Measurements from ENCODE around the gene CRYAB.
"Not testable (repeated sequence)": the region's sequence is repeated elsewhere in the genome, so short reads cannot be mapped to it uniquely, and the experiment has no call there.

The CRYAB gene

DNA sequence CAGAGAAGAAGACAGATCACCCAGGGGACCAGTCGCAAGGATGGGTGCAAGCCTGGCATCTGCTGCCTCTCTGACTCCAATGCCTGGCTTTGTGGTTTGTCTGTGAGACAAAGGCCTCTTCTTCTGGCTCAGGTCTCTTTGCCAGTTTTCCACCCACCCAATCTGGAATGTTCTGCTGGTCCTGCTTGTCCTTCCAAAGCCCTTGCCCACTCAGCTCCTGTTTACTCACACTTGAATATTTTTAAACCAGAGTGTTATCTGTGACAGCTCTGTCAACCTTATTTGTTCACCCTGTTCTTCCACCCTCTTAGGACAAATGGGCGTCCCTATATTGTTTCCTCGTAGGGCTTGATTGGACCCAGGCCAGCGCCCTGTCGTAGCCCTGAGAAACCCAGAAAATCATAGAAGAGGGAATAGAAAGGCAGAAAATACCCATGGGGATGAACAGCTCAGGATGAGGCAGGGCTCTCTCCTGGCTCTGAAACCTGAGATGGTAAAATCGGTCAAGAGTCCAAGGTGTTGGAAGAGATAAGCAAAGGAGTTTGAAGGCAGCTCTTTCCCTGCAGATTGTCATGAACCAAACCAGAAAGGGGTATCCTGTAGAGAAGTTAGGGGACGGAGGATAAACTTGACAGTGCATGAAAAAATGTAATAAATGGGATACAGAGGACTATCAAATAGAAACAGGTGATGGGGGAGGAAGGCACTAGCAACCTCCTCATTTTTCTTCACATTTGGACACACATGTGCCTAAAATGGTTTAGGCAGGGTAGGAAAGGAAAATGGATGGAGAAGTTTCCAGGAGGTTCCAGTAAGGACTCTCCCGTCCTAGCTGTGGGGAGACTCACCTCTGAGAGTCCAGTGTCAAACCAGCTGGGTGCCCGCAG, 651 bp downstream of the CRYAB start:
- peak overlapping the region; percentile 2 to 27 for H3K9ac ChIP-seq (ENCODE audit: low read depth in 1 of 2, low read length in 2 of 2)
- H3K4me1 ChIP-seq (ENCODE audit: control insufficient read depth in 1 of 2, insufficient read depth in 2 of 2, low read length in 2 of 2), result peaks cover 8 to 16% of the 10 kb centered on the region in 2 donors
- H3K4me3 ChIP-seq (ENCODE audit: low read depth in 1 of 2, low read length in 2 of 2), result peak overlapping the region; percentile 24 to 44

DNA sequence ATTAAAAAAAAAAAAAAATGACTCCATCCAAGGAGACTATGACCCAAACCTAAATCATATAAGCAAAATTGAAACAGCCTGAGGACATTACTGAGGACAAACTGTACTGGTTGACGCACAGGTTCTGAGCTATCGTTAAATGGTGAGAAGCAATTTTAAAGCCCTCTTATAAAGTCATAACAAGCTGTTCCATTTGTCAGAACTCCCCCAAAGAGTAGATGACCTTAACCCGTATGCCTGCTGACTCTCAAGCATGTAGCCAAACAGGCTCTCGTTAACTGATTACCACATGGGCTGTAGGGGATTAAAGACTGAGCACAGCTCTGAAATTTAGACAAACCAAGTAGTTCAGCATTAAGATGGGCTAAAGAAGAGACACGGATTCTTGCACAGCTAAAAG, 2.2 kb downstream of the CRYAB start:
- Histone ChIP-seq H3K4me3 (ENCODE audit: low read depth in 1 of 2, low read length in 2 of 2) (no peak overlapping the region), H3K4me1 (ENCODE audit: control insufficient read depth in 1 of 2, insufficient read depth in 2 of 2, low read length in 2 of 2) (peaks cover 8 to 16% of the 10 kb centered on the region in 2 donors), H3K27ac (ENCODE audit: low read depth, low read length) (no peak overlapping the region), H3K36me3 (ENCODE audit: control insufficient read depth in 1 of 2, insufficient read depth in 2 of 2, low read length in 2 of 2) (no peaks in the 10 kb centered on the region), H3K9me3 (ENCODE audit: control insufficient read depth in 1 of 2, low read length in 2 of 2) (no peaks in the 10 kb centered on the region), H3K9ac (ENCODE audit: low read depth in 1 of 2, low read length in 2 of 2) (no peak overlapping the region), H3K27me3 (ENCODE audit: control insufficient read depth in 1 of 2, insufficient read depth in 2 of 2, low read length in 2 of 2) (peaks cover 3% of the 10 kb centered on the region in 2 donors)

More for the DNA sequence above, 651 bp downstream of the CRYAB start:
- Histone ChIP-seq H3K9me3 (ENCODE audit: control insufficient read depth in 1 of 2, low read length in 2 of 2) (no peaks in the 10 kb centered on the region), H3K27ac (ENCODE audit: low read depth, low read length) (peak overlapping the region; percentile 65), H3K27me3 (ENCODE audit: control insufficient read depth in 1 of 2, insufficient read depth in 2 of 2, low read length in 2 of 2) (peaks cover 3% of the 10 kb centered on the region in 2 donors), H3K36me3 (ENCODE audit: control insufficient read depth in 1 of 2, insufficient read depth in 2 of 2, low read length in 2 of 2) (no peaks in the 10 kb centered on the region)

DNA sequence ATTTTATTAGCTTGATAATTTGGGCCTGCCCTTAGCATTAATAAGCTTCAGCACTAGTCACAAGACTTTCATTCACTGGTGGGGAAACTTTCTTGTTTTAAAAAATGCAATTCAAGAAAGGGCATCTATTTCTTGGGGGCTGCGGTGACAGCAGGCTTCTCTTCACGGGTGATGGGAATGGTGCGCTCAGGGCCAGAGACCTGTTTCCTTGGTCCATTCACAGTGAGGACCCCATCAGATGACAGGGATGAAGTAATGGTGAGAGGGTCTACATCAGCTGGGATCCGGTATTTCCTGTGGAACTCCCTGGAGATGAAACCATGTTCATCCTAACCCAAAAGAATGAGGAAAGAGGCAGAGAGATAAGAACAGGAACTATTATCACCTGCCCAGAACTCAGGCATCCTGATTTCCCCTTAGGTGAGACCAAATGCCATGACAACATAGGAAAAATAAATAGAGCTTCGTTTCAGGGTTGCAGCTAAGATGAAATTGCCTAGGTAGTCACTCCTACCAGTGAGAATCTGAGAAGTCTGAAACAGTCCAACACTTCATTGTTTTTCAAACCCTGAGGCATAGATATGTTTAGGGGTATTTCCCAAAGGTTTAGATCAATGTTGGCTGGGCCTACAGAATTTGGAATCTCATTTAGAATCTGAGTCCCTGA, 2.8 kb downstream of the CRYAB start:
- no peaks in the 10 kb centered on the region for H3K36me3 ChIP-seq (ENCODE audit: control insufficient read depth in 1 of 2, insufficient read depth in 2 of 2, low read length in 2 of 2)
- no peak overlapping the region for H3K4me3 ChIP-seq (ENCODE audit: low read depth in 1 of 2, low read length in 2 of 2)
- no peak overlapping the region for H3K27ac ChIP-seq (ENCODE audit: low read depth, low read length)
- H3K4me1 ChIP-seq (ENCODE audit: control insufficient read depth in 1 of 2, insufficient read depth in 2 of 2, low read length in 2 of 2), result peaks cover 8 to 16% of the 10 kb centered on the region in 2 donors
- no peaks in the 10 kb centered on the region for H3K9me3 ChIP-seq (ENCODE audit: control insufficient read depth in 1 of 2, low read length in 2 of 2)
- H3K27me3 ChIP-seq (ENCODE audit: control insufficient read depth in 1 of 2, insufficient read depth in 2 of 2, low read length in 2 of 2), result peaks cover 3% of the 10 kb centered on the region in 2 donors
- no peak overlapping the region for H3K9ac ChIP-seq (ENCODE audit: low read depth in 1 of 2, low read length in 2 of 2)

DNA sequence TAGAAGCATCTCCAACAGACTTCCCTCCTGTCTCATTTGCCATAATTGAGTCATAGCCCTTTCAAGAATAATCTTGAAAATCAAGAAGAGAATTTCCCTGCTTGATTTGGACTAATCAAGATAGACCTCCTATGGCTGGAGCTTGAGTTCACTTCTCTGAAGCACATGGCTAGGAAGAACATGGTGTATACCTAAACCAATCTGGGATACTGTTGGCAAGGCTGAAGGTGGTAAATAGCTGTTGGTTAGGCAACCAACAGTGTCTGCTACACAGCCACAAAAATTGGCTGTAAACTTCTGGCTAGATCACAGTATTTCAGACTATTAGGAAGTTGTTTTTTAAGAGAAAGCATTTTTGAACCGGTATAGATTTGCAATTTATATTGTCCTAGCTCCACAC, 4.9 kb downstream of the CRYAB start:
- H3K27ac ChIP-seq (ENCODE audit: low read depth, low read length), result no peak overlapping the region
- no peaks in the 10 kb centered on the region for H3K9me3 ChIP-seq (ENCODE audit: control insufficient read depth in 1 of 2, low read length in 2 of 2)
- H3K27me3 ChIP-seq (ENCODE audit: control insufficient read depth in 1 of 2, insufficient read depth in 2 of 2, low read length in 2 of 2), result no peaks in the 10 kb centered on the region
- no peaks in the 10 kb centered on the region for H3K36me3 ChIP-seq (ENCODE audit: control insufficient read depth in 1 of 2, insufficient read depth in 2 of 2, low read length in 2 of 2)
- peaks cover 7 to 10% of the 10 kb centered on the region in 2 donors for H3K4me1 ChIP-seq (ENCODE audit: control insufficient read depth in 1 of 2, insufficient read depth in 2 of 2, low read length in 2 of 2)
- H3K4me3 ChIP-seq (ENCODE audit: low read depth in 1 of 2, low read length in 2 of 2), result no peak overlapping the region
- H3K9ac ChIP-seq (ENCODE audit: low read depth in 1 of 2, low read length in 2 of 2), result no peak overlapping the region

DNA sequence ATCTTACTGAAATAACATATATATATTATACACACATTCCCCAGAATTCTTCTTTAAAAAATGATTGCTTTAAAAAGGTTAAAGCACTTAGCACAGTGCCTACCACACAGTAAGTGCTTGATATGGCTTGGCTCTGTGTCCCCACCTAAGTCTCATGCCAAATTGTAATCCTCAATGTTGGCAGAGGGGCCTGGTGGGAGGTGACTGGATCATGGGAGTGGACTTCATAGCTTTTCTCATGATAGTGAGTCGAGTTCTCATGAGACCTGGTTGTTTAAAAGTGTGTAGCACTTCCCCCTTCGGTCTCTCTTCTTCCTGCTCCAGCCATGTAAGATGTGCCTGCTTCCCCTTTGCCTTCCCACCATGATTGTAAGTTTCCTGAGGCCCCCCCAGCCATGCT, 6.2 kb downstream of the CRYAB start:
- Histone ChIP-seq H3K9ac (ENCODE audit: low read depth in 1 of 2, low read length in 2 of 2) (no peak overlapping the region), H3K36me3 (ENCODE audit: control insufficient read depth in 1 of 2, insufficient read depth in 2 of 2, low read length in 2 of 2) (no peaks in the 10 kb centered on the region), H3K27ac (ENCODE audit: low read depth, low read length) (no peak overlapping the region), H3K9me3 (ENCODE audit: control insufficient read depth in 1 of 2, low read length in 2 of 2) (no peaks in the 10 kb centered on the region), H3K4me1 (ENCODE audit: control insufficient read depth in 1 of 2, insufficient read depth in 2 of 2, low read length in 2 of 2) (no peaks in the 10 kb centered on the region), H3K4me3 (ENCODE audit: low read depth in 1 of 2, low read length in 2 of 2) (no peak overlapping the region), H3K27me3 (ENCODE audit: control insufficient read depth in 1 of 2, insufficient read depth in 2 of 2, low read length in 2 of 2) (no peaks in the 10 kb centered on the region)

DNA sequence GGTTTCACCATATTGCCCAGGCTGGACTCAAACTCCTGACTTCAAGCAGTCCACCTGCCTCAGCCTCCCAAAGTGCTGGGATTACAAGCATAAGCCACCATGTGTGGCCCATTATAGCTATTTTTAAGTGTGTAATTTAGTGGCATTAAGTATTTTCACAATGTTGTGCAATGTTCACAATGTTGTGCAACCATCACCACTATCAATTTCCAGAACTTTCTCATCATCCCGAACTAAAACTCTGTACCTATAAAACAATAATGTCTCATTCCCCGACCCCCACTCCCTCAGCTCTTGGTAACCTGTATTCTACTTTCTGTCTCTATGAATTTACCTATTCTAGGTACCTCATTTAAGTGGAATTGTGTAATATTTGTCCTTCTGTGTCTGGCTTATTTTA, 24.7 kb downstream of the CRYAB start:
- Histone ChIP-seq H3K9ac (ENCODE audit: low read depth in 1 of 2, low read length in 2 of 2) (no peak overlapping the region), H3K4me1 (ENCODE audit: control insufficient read depth in 1 of 2, insufficient read depth in 2 of 2, low read length in 2 of 2) (no peaks in the 10 kb centered on the region), H3K4me3 (ENCODE audit: low read depth in 1 of 2, low read length in 2 of 2) (no peak overlapping the region), H3K27ac (ENCODE audit: low read depth, low read length) (no peak overlapping the region), H3K27me3 (ENCODE audit: control insufficient read depth in 1 of 2, insufficient read depth in 2 of 2, low read length in 2 of 2) (no peaks in the 10 kb centered on the region), H3K36me3 (ENCODE audit: control insufficient read depth in 1 of 2, insufficient read depth in 2 of 2, low read length in 2 of 2) (no peaks in the 10 kb centered on the region), H3K9me3 (ENCODE audit: control insufficient read depth in 1 of 2, low read length in 2 of 2) (no peaks in the 10 kb centered on the region)

DNA sequence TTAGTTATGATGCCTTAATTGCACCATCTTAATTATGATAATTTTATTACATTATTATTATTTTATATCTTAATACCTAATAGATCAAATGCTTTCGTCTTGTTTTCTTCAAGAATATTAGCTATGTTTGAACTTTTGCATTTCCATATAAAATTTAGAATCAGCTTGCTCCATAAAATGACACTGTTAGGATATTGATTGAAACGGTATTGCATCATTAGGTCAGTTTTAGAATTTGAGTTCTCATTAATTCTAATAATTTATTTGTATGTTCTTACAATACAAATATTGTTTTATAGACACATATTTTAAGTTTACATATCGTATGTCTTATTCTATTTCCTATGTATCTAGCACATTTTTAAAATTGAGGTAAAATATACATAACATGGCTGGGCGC, 25.5 kb downstream of the CRYAB start:
- Histone ChIP-seq H3K27ac (ENCODE audit: low read depth, low read length) (no peak overlapping the region), H3K36me3 (ENCODE audit: control insufficient read depth in 1 of 2, insufficient read depth in 2 of 2, low read length in 2 of 2) (no peaks in the 10 kb centered on the region), H3K9ac (ENCODE audit: low read depth in 1 of 2, low read length in 2 of 2) (no peak overlapping the region), H3K4me3 (ENCODE audit: low read depth in 1 of 2, low read length in 2 of 2) (no peak overlapping the region), H3K9me3 (ENCODE audit: control insufficient read depth in 1 of 2, low read length in 2 of 2) (no peaks in the 10 kb centered on the region), H3K27me3 (ENCODE audit: control insufficient read depth in 1 of 2, insufficient read depth in 2 of 2, low read length in 2 of 2) (no peaks in the 10 kb centered on the region), H3K4me1 (ENCODE audit: control insufficient read depth in 1 of 2, insufficient read depth in 2 of 2, low read length in 2 of 2) (no peaks in the 10 kb centered on the region)

DNA sequence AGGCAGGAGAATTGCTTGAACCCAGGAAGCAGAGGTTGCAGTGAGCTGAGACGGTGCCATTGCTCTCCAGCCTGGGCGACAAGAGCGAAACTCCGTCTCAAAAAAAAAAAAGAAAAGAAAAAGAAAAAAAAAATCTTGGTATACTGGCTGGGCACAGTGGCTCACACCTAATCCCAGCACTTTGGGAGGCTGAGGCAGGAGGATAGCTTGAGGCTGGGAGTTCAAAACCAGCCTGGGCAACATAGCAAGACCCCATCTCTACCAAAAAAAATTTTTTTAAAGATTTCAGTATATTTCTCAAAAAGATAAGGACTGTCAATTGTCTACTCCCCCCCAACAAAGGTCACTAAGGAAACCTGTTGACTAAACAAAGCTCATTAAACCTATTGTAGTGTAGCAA, 26.5 kb downstream of the CRYAB start:
- H3K27ac ChIP-seq (ENCODE audit: low read depth, low read length); H3K4me3 ChIP-seq (ENCODE audit: low read depth in 1 of 2, low read length in 2 of 2); H3K4me1 ChIP-seq (ENCODE audit: control insufficient read depth in 1 of 2, insufficient read depth in 2 of 2, low read length in 2 of 2); H3K36me3 ChIP-seq (ENCODE audit: control insufficient read depth in 1 of 2, insufficient read depth in 2 of 2, low read length in 2 of 2); H3K9ac ChIP-seq (ENCODE audit: low read depth in 1 of 2, low read length in 2 of 2); H3K27me3 ChIP-seq (ENCODE audit: control insufficient read depth in 1 of 2, insufficient read depth in 2 of 2, low read length in 2 of 2); H3K9me3 ChIP-seq (ENCODE audit: control insufficient read depth in 1 of 2, low read length in 2 of 2): not testable (repeated sequence)

DNA sequence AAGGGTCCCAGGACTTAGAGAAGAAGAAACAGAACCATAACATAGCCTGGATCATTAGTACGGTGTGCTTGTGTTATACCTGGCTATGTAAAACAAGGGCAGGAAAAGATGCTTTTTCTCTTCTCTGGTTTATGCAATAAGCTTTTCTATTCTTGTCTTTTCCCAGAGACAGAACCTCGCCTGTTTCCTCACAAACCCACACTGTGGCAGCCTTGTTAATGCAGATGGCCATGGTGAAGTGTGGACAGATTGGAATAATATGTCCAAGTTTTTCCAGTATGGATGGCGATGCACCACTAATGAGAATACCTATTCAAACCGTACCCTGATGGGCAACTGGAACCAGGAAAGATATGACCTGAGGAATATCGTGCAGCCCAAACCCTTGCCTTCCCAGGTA, 29.4 kb downstream of the CRYAB start:
- Histone ChIP-seq H3K4me3 (ENCODE audit: low read depth in 1 of 2, low read length in 2 of 2) (no peak overlapping the region), H3K9ac (ENCODE audit: low read depth in 1 of 2, low read length in 2 of 2) (no peak overlapping the region), H3K9me3 (ENCODE audit: control insufficient read depth in 1 of 2, low read length in 2 of 2) (no peaks in the 10 kb centered on the region), H3K4me1 (ENCODE audit: control insufficient read depth in 1 of 2, insufficient read depth in 2 of 2, low read length in 2 of 2) (peaks cover 5 to 7% of the 10 kb centered on the region in 2 donors), H3K27me3 (ENCODE audit: control insufficient read depth in 1 of 2, insufficient read depth in 2 of 2, low read length in 2 of 2) (no peaks in the 10 kb centered on the region), H3K36me3 (ENCODE audit: control insufficient read depth in 1 of 2, insufficient read depth in 2 of 2, low read length in 2 of 2) (no peaks in the 10 kb centered on the region), H3K27ac (ENCODE audit: low read depth, low read length) (no peak overlapping the region)

DNA sequence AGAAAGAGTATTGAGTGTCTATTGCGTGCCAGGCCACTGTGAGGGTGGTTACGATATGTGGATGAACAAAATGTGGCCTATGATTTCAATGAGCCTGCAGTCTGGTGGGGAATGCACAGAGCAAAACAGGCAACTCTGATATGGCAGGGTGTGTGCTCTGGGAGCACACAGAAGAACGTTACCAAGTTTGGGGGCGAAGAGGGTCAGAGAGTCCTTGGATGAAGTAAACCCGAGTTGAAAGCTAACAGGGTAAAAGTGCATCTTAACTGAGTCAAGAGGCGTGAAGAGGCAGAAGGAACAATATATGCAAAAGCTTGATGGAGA, 32.0 kb downstream of the CRYAB start:
- H3K27me3 ChIP-seq (ENCODE audit: control insufficient read depth in 1 of 2, insufficient read depth in 2 of 2, low read length in 2 of 2), result no peaks in the 10 kb centered on the region
- H3K36me3 ChIP-seq (ENCODE audit: control insufficient read depth in 1 of 2, insufficient read depth in 2 of 2, low read length in 2 of 2), result peaks cover 0 to 8% of the 10 kb centered on the region in 2 donors
- H3K9ac ChIP-seq (ENCODE audit: low read depth in 1 of 2, low read length in 2 of 2), result peak overlapping the region; percentile 61 to 80
- peak overlapping the region; percentile 72 to 86 for H3K4me3 ChIP-seq (ENCODE audit: low read depth in 1 of 2, low read length in 2 of 2)
- H3K9me3 ChIP-seq (ENCODE audit: control insufficient read depth in 1 of 2, low read length in 2 of 2), result no peaks in the 10 kb centered on the region
- H3K27ac ChIP-seq (ENCODE audit: low read depth, low read length), result peak overlapping the region; percentile 84
- H3K4me1 ChIP-seq (ENCODE audit: control insufficient read depth in 1 of 2, insufficient read depth in 2 of 2, low read length in 2 of 2), result peaks cover 5 to 7% of the 10 kb centered on the region in 2 donors

Data from duodenal mucosa (tissue), 2 donors.